Mesendoderm (in vitro differentiated cells): ENCODE results near the gene TMC6.

Experiments
- DNase-seq: peaks from one replicate; pipeline ENCODE4 v3.0.0; 2013
- H2AK5ac ChIP-seq: 2 replicates; pipeline ENCODE4 v1.6.1; 2013; ENCODE audit warnings: low read length, inconsistent platforms
- H2BK120ac ChIP-seq: 2 replicates; pipeline ENCODE4 v1.6.1; 2013; ENCODE audit warnings: low read depth, mild to moderate bottlenecking, low read length, moderate library complexity, mixed read lengths
- H2BK15ac ChIP-seq: replicated peaks from 2 replicates; pipeline ENCODE4 v1.6.1; 2013; ENCODE audit warnings: low read depth, mild to moderate bottlenecking, moderate library complexity
- H2BK5ac ChIP-seq: 2 replicates; pipeline ENCODE4 v1.6.1; 2013; ENCODE audit warnings: low read length, inconsistent platforms
- H3K18ac ChIP-seq: 2 replicates; pipeline ENCODE4 v1.6.1; 2013; ENCODE audit warnings: mild to moderate bottlenecking, low read length, mixed read lengths
- H3K23ac ChIP-seq: one replicate; pipeline ENCODE4 v1.6.1; 2013; ENCODE audit warnings: low read length
- H3K27ac ChIP-seq: 2 replicates; pipeline ENCODE4 v1.5.1; 2013; ENCODE audit warnings: low read depth, mild to moderate bottlenecking, inconsistent platforms, low read length, moderate library complexity
- H3K27me3 ChIP-seq: 2 replicates; pipeline ENCODE4 v1.6.1; 2013; ENCODE audit warnings: low read length, control low read depth, mild to moderate bottlenecking, inconsistent platforms; ENCODE audit not compliant: insufficient read depth, poor library complexity
- H3K36me3 ChIP-seq: 2 replicates; pipeline ENCODE4 v1.6.1; 2013; ENCODE audit warnings: low read length, inconsistent platforms; ENCODE audit not compliant: control insufficient read depth, insufficient read depth
- H3K4ac ChIP-seq: one replicate; pipeline ENCODE4 v1.6.1; 2013; ENCODE audit warnings: low read depth, mild to moderate bottlenecking, low read length, moderate library complexity
- H3K4me1 ChIP-seq: 2 replicates; pipeline ENCODE4 v1.6.1; 2013; ENCODE audit warnings: low read depth, low read length, inconsistent platforms; ENCODE audit not compliant: control insufficient read depth
- H3K4me2 ChIP-seq: 2 replicates; pipeline ENCODE4 v1.6.1; 2013; ENCODE audit warnings: low read length
- H3K4me3 ChIP-seq: 2 replicates; pipeline ENCODE4 v1.5.1; 2013; ENCODE audit warnings: mild to moderate bottlenecking, low read length
- H3K56ac ChIP-seq: one replicate; pipeline ENCODE4 v1.6.1; 2013; ENCODE audit warnings: low read length
- H3K79me1 ChIP-seq: 2 replicates; pipeline ENCODE4 v1.6.1; 2013; ENCODE audit warnings: low read length, inconsistent platforms
- H3K79me2 ChIP-seq: 2 replicates; pipeline ENCODE4 v1.6.1; 2013; ENCODE audit warnings: mild to moderate bottlenecking, low read length; ENCODE audit not compliant: control insufficient read depth, insufficient read depth
- H3K9ac ChIP-seq: 2 replicates; pipeline ENCODE4 v1.6.1; 2013; ENCODE audit warnings: low read length, inconsistent platforms
- H4K5ac ChIP-seq: one replicate; pipeline ENCODE4 v1.6.1; 2013; ENCODE audit warnings: low read length
- H4K8ac ChIP-seq: one replicate; pipeline ENCODE4 v1.6.1; 2013; ENCODE audit warnings: low read depth, mild to moderate bottlenecking, control low read depth, low read length, moderate library complexity
- WGBS: extraction: QIAGEN DNeasy Blood & Tissue Kit; methylation state at CpG from one replicate; pipeline ENCODE4 v1.1.7; 2013; ENCODE audit warnings: low lambda C conversion rate, missing lambda C conversion rate; ENCODE audit not compliant: insufficient coverage; ENCODE audit errors: extremely low coverage; 5-methylcytosine and 5-hydroxymethylcytosine counted together

TMC6 gene

GRCh38 chr17:78107976-78108725 lies 20.4 kb downstream of the TMC6 start:
- DNase-seq: no peak
- H2AK5ac ChIP-seq: no peak overlapping the region
- H2BK5ac ChIP-seq: no peak overlapping the region
- no peaks in the 10 kb centered on the region for H3K27me3 ChIP-seq
- no peak overlapping the region for H3K23ac ChIP-seq
- no peak overlapping the region for H4K5ac ChIP-seq
- H3K4me2 ChIP-seq: no peak overlapping the region
- H4K8ac ChIP-seq: no peak overlapping the region
- H3K56ac ChIP-seq: no peak overlapping the region
- no peak overlapping the region for H3K4me3 ChIP-seq
- no peak overlapping the region for H2BK15ac ChIP-seq
- H3K4ac ChIP-seq: no peak overlapping the region
- peaks cover 3% of the 10 kb centered on the region for H3K36me3 ChIP-seq
- H2BK120ac ChIP-seq: no peak overlapping the region
- H3K4me1 ChIP-seq: no peaks in the 10 kb centered on the region
- no peaks in the 10 kb centered on the region for H3K79me2 ChIP-seq
- no peak overlapping the region for H3K18ac ChIP-seq
- WGBS: no CpG with 5 or more reads among the region's 21 CpGs
- H3K9ac ChIP-seq: no peak overlapping the region
- H3K79me1 ChIP-seq: peaks cover 1% of the 10 kb centered on the region
- no peak overlapping the region for H3K27ac ChIP-seq

- no peak overlapping the region for H3K4me3 ChIP-seq
- no peaks in the 10 kb centered on the region for H3K27me3 ChIP-seq
- peaks cover 3% of the 10 kb centered on the region for H3K36me3 ChIP-seq
- H3K18ac ChIP-seq: no peak overlapping the region
- no peak overlapping the region for H3K4me2 ChIP-seq
- no peak overlapping the region for H4K8ac ChIP-seq
- H3K27ac ChIP-seq: no peak overlapping the region
- no peak for DNase-seq
- WGBS: no CpG with 5 or more reads among the region's 10 CpGs
- no peak overlapping the region for H2BK15ac ChIP-seq
- no peak overlapping the region for H3K9ac ChIP-seq
- no peak overlapping the region for H4K5ac ChIP-seq
- no peaks in the 10 kb centered on the region for H3K4me1 ChIP-seq
- no peaks in the 10 kb centered on the region for H3K79me2 ChIP-seq
- no peak overlapping the region for H2BK120ac ChIP-seq
- no peak overlapping the region for H3K23ac ChIP-seq
- H3K79me1 ChIP-seq: peaks cover under 1% of the 10 kb centered on the region
- no peak overlapping the region for H2AK5ac ChIP-seq
- H2BK5ac ChIP-seq: no peak overlapping the region
- no peak overlapping the region for H3K4ac ChIP-seq
- H3K56ac ChIP-seq: no peak overlapping the region
Measured at GRCh38 chr17:78107457-78107856, 21.1 kb downstream of the TMC6 start.

- no peak overlapping the region for H3K4me2 ChIP-seq
- no peaks in the 10 kb centered on the region for H3K79me1 ChIP-seq
- no peak overlapping the region for H2BK120ac ChIP-seq
- no peak overlapping the region for H3K56ac ChIP-seq
- no peak overlapping the region for H4K5ac ChIP-seq
- no peak overlapping the region for H3K18ac ChIP-seq
- no peak overlapping the region for H4K8ac ChIP-seq
- no peak overlapping the region for H2BK5ac ChIP-seq
- H3K9ac ChIP-seq: no peak overlapping the region
- no peaks in the 10 kb centered on the region for H3K79me2 ChIP-seq
- H2BK15ac ChIP-seq: no peak overlapping the region
- H3K27me3 ChIP-seq: no peaks in the 10 kb centered on the region
- H2AK5ac ChIP-seq: no peak overlapping the region
- WGBS: no CpG with 5 or more reads among the region's 15 CpGs
- no peak overlapping the region for H3K23ac ChIP-seq
- no peak overlapping the region for H3K4ac ChIP-seq
- H3K4me3 ChIP-seq: no peak overlapping the region
- no peak overlapping the region for H3K27ac ChIP-seq
- no peaks in the 10 kb centered on the region for H3K36me3 ChIP-seq
- no peaks in the 10 kb centered on the region for H3K4me1 ChIP-seq
- DNase-seq: no peak
Measured at GRCh38 chr17:78106211-78106610, 22.3 kb downstream of the TMC6 start.

- no peak overlapping the region for H2BK120ac ChIP-seq
- no peak overlapping the region for H3K4ac ChIP-seq
- no peak overlapping the region for H3K56ac ChIP-seq
- H3K79me2 ChIP-seq: no peaks in the 10 kb centered on the region
- H3K79me1 ChIP-seq: no peaks in the 10 kb centered on the region
- H2BK15ac ChIP-seq: no peak overlapping the region
- H3K4me2 ChIP-seq: no peak overlapping the region
- H3K18ac ChIP-seq: no peak overlapping the region
- H3K27ac ChIP-seq: no peak overlapping the region
- H3K23ac ChIP-seq: no peak overlapping the region
- no peak for DNase-seq
- no peak overlapping the region for H3K9ac ChIP-seq
- no peak overlapping the region for H2BK5ac ChIP-seq
- no peak overlapping the region for H4K8ac ChIP-seq
- H3K4me3 ChIP-seq: no peak overlapping the region
- H3K36me3 ChIP-seq: no peaks in the 10 kb centered on the region
- H3K4me1 ChIP-seq: no peaks in the 10 kb centered on the region
- no peak overlapping the region for H4K5ac ChIP-seq
- H2AK5ac ChIP-seq: no peak overlapping the region
- H3K27me3 ChIP-seq: no peaks in the 10 kb centered on the region
- no CpG with 5 or more reads among the region's 13 CpGs for WGBS
Measured at GRCh38 chr17:78105551-78105950, 23.0 kb downstream of the TMC6 start.

- Histone ChIP-seq H2BK15ac (no peak overlapping the region), H3K79me1 (no peaks in the 10 kb centered on the region), H3K27me3 (no peaks in the 10 kb centered on the region), H2AK5ac (no peak overlapping the region), H2BK120ac (no peak overlapping the region), H3K23ac (no peak overlapping the region), H3K36me3 (no peaks in the 10 kb centered on the region), H2BK5ac (no peak overlapping the region), H4K5ac (no peak overlapping the region), H4K8ac (no peak overlapping the region), H3K4ac (no peak overlapping the region), H3K4me3 (no peak overlapping the region), H3K4me1 (no peaks in the 10 kb centered on the region), H3K27ac (no peak overlapping the region), H3K4me2 (no peak overlapping the region), H3K9ac (no peak overlapping the region), H3K79me2 (no peaks in the 10 kb centered on the region), H3K18ac (no peak overlapping the region), H3K56ac (no peak overlapping the region)
- DNase-seq: no peak
- WGBS: no CpG with 5 or more reads among the region's 16 CpGs
Measured at GRCh38 chr17:78105101-78105500, 23.5 kb downstream of the TMC6 start.

- Histone ChIP-seq H3K56ac (no peak overlapping the region), H2BK120ac (no peak overlapping the region), H3K4ac (no peak overlapping the region), H3K18ac (no peak overlapping the region), H3K27ac (no peak overlapping the region), H4K8ac (no peak overlapping the region), H2AK5ac (no peak overlapping the region), H3K79me1 (no peaks in the 10 kb centered on the region), H3K4me2 (no peak overlapping the region), H4K5ac (no peak overlapping the region), H3K36me3 (no peaks in the 10 kb centered on the region), H2BK5ac (no peak overlapping the region), H3K4me1 (no peaks in the 10 kb centered on the region), H3K79me2 (no peaks in the 10 kb centered on the region), H3K27me3 (no peaks in the 10 kb centered on the region), H3K9ac (no peak overlapping the region), H3K23ac (no peak overlapping the region), H2BK15ac (no peak overlapping the region), H3K4me3 (no peak overlapping the region)
- DNase-seq: no peak
- no CpG with 5 or more reads among the region's 28 CpGs for WGBS
Measured at GRCh38 chr17:78104540-78104941, 24.0 kb downstream of the TMC6 start.
